HepG2 (cell line): ENCODE data around the gene ZNF674. TPM values are rescaled to one million over a fixed set of nuclear protein-coding genes. Genes with fewer than 3 reads are reported as not detected.
"Not testable (repeated sequence)": the region's sequence is repeated elsewhere in the genome, so short reads cannot be mapped to it uniquely, and the experiment has no call there.

Experiments used
- ATAC-seq: fragments of 200-7000 bp; cut with Tn5 transposase; 3 replicates; pipeline ENCODE4 v1.9.1; 2020; ENCODE audit warnings: mild to moderate bottlenecking, moderate library complexity
- BruUV-seq: library from RNA; stranded (reverse); fragments of 400-500 nt; replicated peaks from 2 replicates; lab custom pipeline; 2021; lab: Mats Ljungman, UMichigan
- CTCF ChIA-PET: fragments of 300-600 bp; formaldehyde crosslinking; extraction: SDS; loops from one replicate; lab custom pipeline; 2021; ENCODE audit warnings: low total read pairs, inconsistent platforms, low intra/inter-chr PET ratio; lab: Yijun Ruan, JAX
- POLR2A ChIA-PET: fragments of 350-600 bp; sonication (Branson Sonifier 250); formaldehyde crosslinking; loops from one replicate; lab custom pipeline; 2020; ENCODE audit warnings: antibody characterized with exemption, inconsistent platforms; lab: Yijun Ruan, JAX
- DNase-seq: peaks from one replicate; pipeline ENCODE4 v3.0.0-alpha.2; 2015; ENCODE audit warnings: low spot score
- FAIRE-seq: peaks from 3 replicates; lab custom pipeline; 2011; peaks lifted over from hg19 to GRCh38; lab: Jason Lieb, UNC
- H2AFZ ChIP-seq: one replicate; pipeline ENCODE4 v1.6.1; 2011; ENCODE audit warnings: low read length, inconsistent platforms
- H3K27ac ChIP-seq: fragments of 300-600 bp; 3 replicates; pipeline ENCODE4 v1.8.0; 2011; ENCODE audit warnings: mixed run types, mild to moderate bottlenecking, mixed read lengths, low read length, inconsistent platforms; ENCODE audit not compliant: insufficient read depth; ENCODE audit errors: extremely low read length
- H3K27me3 ChIP-seq, 2 experiments: fragments of 200-600 bp in 1 of 2; 2 replicates in 1 of 2; 3 replicates in 1 of 2; pipeline versions ENCODE4 v1.6.0 to v1.8.0; 2011; ENCODE audit warnings: low read length in 2 of 2, mild to moderate bottlenecking in 2 of 2, moderate library complexity in 2 of 2, inconsistent platforms in 1 of 2; ENCODE audit not compliant: insufficient read depth in 2 of 2, control insufficient read depth in 1 of 2
- H3K36me3 ChIP-seq, 2 experiments: fragments of 200-600 bp in 1 of 2; replicated peaks in 1 of 2; 2 replicates in 1 of 2; 3 replicates in 1 of 2; pipeline versions ENCODE4 v1.5.1 to v1.8.0; 2011; ENCODE audit warnings: low read length in 2 of 2, inconsistent platforms in 1 of 2; ENCODE audit not compliant: insufficient read depth in 2 of 2, control insufficient read depth in 1 of 2
- H3K4me1 ChIP-seq: 2 replicates; pipeline ENCODE4 v1.5.1; 2012; ENCODE audit warnings: low read length, inconsistent platforms; ENCODE audit not compliant: insufficient read depth
- H3K4me2 ChIP-seq: 2 replicates; pipeline ENCODE4 v1.6.0; 2011; ENCODE audit warnings: low read depth, low read length, inconsistent platforms
- H3K4me3 ChIP-seq, 3 experiments: fragments of 200-600 bp in 1 of 3; sonication (generic), shearing (Covaris generic) in 1 of 3; replicated peaks in 1 of 3; 2 replicates each; pipeline ENCODE4 v1.5.1; 2011 to 2016; ENCODE audit warnings: low read length in 3 of 3, inconsistent platforms in 2 of 3, low read depth in 2 of 3, mild to moderate bottlenecking in 2 of 3, control low read depth in 1 of 3, mixed read lengths in 1 of 3; ENCODE audit not compliant: insufficient read depth in 1 of 3
- H3K79me2 ChIP-seq: one replicate; pipeline ENCODE4 v1.6.1; 2011; ENCODE audit warnings: low read length, inconsistent platforms; ENCODE audit not compliant: insufficient read depth
- H3K9ac ChIP-seq: 2 replicates; pipeline ENCODE4 v1.6.0; 2011; ENCODE audit warnings: mild to moderate bottlenecking, low read depth, low read length, inconsistent platforms; ENCODE audit not compliant: insufficient read depth
- H3K9me3 ChIP-seq: 2 replicates; pipeline ENCODE4 v1.5.1; 2012; ENCODE audit warnings: mild to moderate bottlenecking, low read length
- H4K20me1 ChIP-seq: 2 replicates; pipeline ENCODE4 v1.6.0; 2011; ENCODE audit warnings: inconsistent platforms, mild to moderate bottlenecking, low read length, moderate library complexity; ENCODE audit not compliant: insufficient read depth
- CCDC6 ChIP-seq: sonication (generic); formaldehyde crosslinking; IDR thresholded peaks from 2 replicates; pipeline ENCODE4 v1.8.1; 2022; ENCODE audit warnings: mild to moderate bottlenecking, missing genetic modification reagents, moderate library complexity
- MAX ChIP-seq: IDR thresholded peaks from 2 replicates; pipeline ENCODE4 v1.6.1; 2012; ENCODE audit warnings: inconsistent platforms
- POLR2AphosphoS2 ChIP-seq: IDR thresholded peaks from 2 replicates; pipeline ENCODE4 v1.6.1; 2011; ENCODE audit warnings: low read depth, low read length, improper control_type of control experiment
- RNF2 ChIP-seq: fragments of 450-650 bp; conservative IDR thresholded peaks from 2 replicates; pipeline ENCODE4 v1.6.1; 2016; ENCODE audit warnings: low read depth
- ZNF329 ChIP-seq: sonication (generic); formaldehyde crosslinking; IDR thresholded peaks from 2 replicates; pipeline ENCODE4 v1.9.0; 2021; ENCODE audit warnings: low read depth, mild to moderate bottlenecking, missing genetic modification reagents
- ZNF333 ChIP-seq: sonication (generic); formaldehyde crosslinking; IDR thresholded peaks from 2 replicates; pipeline ENCODE4 v1.4.0; 2020; ENCODE audit warnings: mild to moderate bottlenecking, missing genetic modification reagents, borderline replicate concordance
- WGBS: methylation state at CpG from one replicate; pipeline ENCODE4 v1.1.6; 2017; ENCODE audit warnings: low lambda C conversion rate; 5-methylcytosine and 5-hydroxymethylcytosine counted together
- in situ Hi-C: cut with HindIII; loops from 2 replicates; pipeline ENCODE4 v1.10.0; 2017; ENCODE audit warnings: low pct_unique_long_range_greater_than_20kb; ENCODE audit not compliant: extremely low pct_ligation_motif_present
- intact Hi-C: fragments of 100-400 bp; cut with micrococcal nuclease; formaldehyde crosslinking; loops from one replicate; pipeline ENCODE4 v1.10.0; 2022; ENCODE audit not compliant: unreplicated experiment
- polyA plus RNA-seq, 8 experiments: library from polyadenylated mRNA; depleted of rRNA in 3 of 8; stranded (reverse) in 7 of 8; unstranded in 1 of 8; fragments of >200 nt; fragmentation: Illumina TruSeq in 4 of 8; extraction: Trizol in 4 of 8; gene quantifications; 2 replicates each; pipeline versions ENCODE4 v1.2.1 to v1.2.3, GENCODE V29; 2011 to 2016; ENCODE audit warnings: low read depth in 4 of 8, missing spikeins in 1 of 8, mixed read lengths in 1 of 8; ENCODE audit not compliant: insufficient read depth in 1 of 8
- total RNA-seq, 5 experiments: library from RNA; depleted of rRNA; stranded (reverse); fragments of >200 nt; fragmentation: Illumina TruSeq; extraction: Trizol; gene quantifications; 2 replicates each; pipeline ENCODE4 v1.2.3, GENCODE V29; 2016; ENCODE audit warnings: low read depth in 1 of 5

Gene ZNF674
- total and polyA plus RNA-seq, 2 of the 13 experiments (the other 11 are each of a cell fraction or from before 2014, with no cell fraction given): 2.9 to 3.5 TPM

- TF ChIP-seq CCDC6 (CRISPR knock-in tag): 0 out of 2 replicates have a peak, but pooled peaks have one; percentile 1
- Histone ChIP-seq H3K27ac (peak overlapping the region; percentile 90), H3K79me2 (peaks cover 29% of the 10 kb centered on the region), H3K4me3 (peak overlapping the region; percentile 65 to 92 (median 87)), H3K4me1 (peaks cover 13% of the 10 kb centered on the region), H3K4me2 (peak overlapping the region; percentile 59), H3K9ac (peak overlapping the region; percentile 97)
- H3K9me3 ChIP-seq, POLR2A ChIA-PET, in situ Hi-C loops, DNase-seq, H3K27me3 ChIP-seq, ATAC-seq, H4K20me1 ChIP-seq, H3K36me3 ChIP-seq, FAIRE-seq, intact Hi-C loops, CTCF ChIA-PET, H2AFZ ChIP-seq: not testable (repeated sequence)
- TSS peak; percentile 86 for BruUV-seq
- 26% methylated on average over 4 of the region's 7 CpGs for WGBS
These were observed 694 bp downstream of the ZNF674 start for GRCh38 chrX:46544527-46544926.

- Histone ChIP-seq H3K9me3 (no peaks in the 10 kb centered on the region), H2AFZ (no peak overlapping the region), H3K27me3 (no peaks in the 10 kb centered on the region; a peak in 1 of 5 replicates), H3K79me2 (peaks cover 28% of the 10 kb centered on the region), H3K4me2 (no peak overlapping the region), H4K20me1 (no peaks in the 10 kb centered on the region), H3K9ac (no peak overlapping the region), H3K27ac (no peak overlapping the region), H3K4me3 (no peak overlapping the region), H3K4me1 (peaks cover 13% of the 10 kb centered on the region), H3K36me3 (no peaks in the 10 kb centered on the region)
- intact Hi-C loops: no loop called here
- BruUV-seq: no TSS peak
- WGBS: 88% methylated on average over 1 of the region's 2 CpGs
- ATAC-seq (no peak), FAIRE-seq (no peak), DNase-seq (no peak)
- in situ Hi-C loops: no loop called here
- ChIA-PET POLR2A (no interaction called here), CTCF (no interaction called here)
- no peak for TF ChIP-seq ZNF333 (CRISPR knock-in tag)
- TF ChIP-seq MAX: no peak
- no peak for TF ChIP-seq POLR2AphosphoS2
- TF ChIP-seq ZNF329 (CRISPR knock-in tag): no peak
- no peak for TF ChIP-seq RNF2
These were observed 1.8 kb downstream of the ZNF674 start for GRCh38 chrX:46543441-46543840.
